H1 (cell line): ENCODE data around the gene PACSIN2. TPM values are rescaled to one million over a fixed set of nuclear protein-coding genes. Genes with fewer than 3 reads are reported as not detected.
A peak's percentile ranks its signal among the peaks of the same experiment; 100 is the strongest.

Experiments used
- CTCF ChIA-PET: fragments of 300-600 bp; sonication (Branson Sonifier 250); formaldehyde crosslinking; loops from one replicate; lab custom pipeline; 2021; ENCODE audit not compliant: partially characterized antibody; lab: Charles Lee
- POLR2A ChIA-PET: fragments of 300-600 bp; sonication (Branson Sonifier 250); formaldehyde crosslinking; loops from one replicate; lab custom pipeline; 2021; ENCODE audit warnings: inconsistent platforms; ENCODE audit not compliant: partially characterized antibody; lab: Charles Lee
- DNase-seq, 2 experiments: peaks; one replicate each; pipeline versions ENCODE4 v3.0.0 to v3.0.0-alpha.2; 2010 to 2022; ENCODE audit warnings: low spot score in 2 of 2, low read depth in 1 of 2, mixed read lengths in 1 of 2
- FAIRE-seq: peaks from 2 replicates; lab custom pipeline; 2011; peaks lifted over from hg19 to GRCh38; lab: Jason Lieb, UNC
- H2AFZ ChIP-seq: 2 replicates; pipeline ENCODE4 v1.8.1; 2012; ENCODE audit warnings: low read length, inconsistent platforms
- H2AK5ac ChIP-seq: 2 replicates; pipeline ENCODE4 v1.6.1; 2013; ENCODE audit warnings: low read depth, low read length
- H2BK120ac ChIP-seq: replicated peaks from 2 replicates; pipeline ENCODE3; 2013; ENCODE audit warnings: low read depth, low read length, inconsistent platforms
- H2BK12ac ChIP-seq: 2 replicates; pipeline ENCODE4 v1.6.1; 2013; ENCODE audit warnings: low read depth, low read length
- H2BK15ac ChIP-seq: 2 replicates; pipeline ENCODE4 v1.6.1; 2013; ENCODE audit warnings: low read length
- H2BK20ac ChIP-seq: 2 replicates; pipeline ENCODE4 v1.6.1; 2013; ENCODE audit warnings: low read length
- H2BK5ac ChIP-seq: 2 replicates; pipeline ENCODE4 v1.6.1; 2013; ENCODE audit warnings: low read depth, low read length
- H3K14ac ChIP-seq: 2 replicates; pipeline ENCODE4 v1.6.1; 2013; ENCODE audit warnings: inconsistent platforms; ENCODE audit not compliant: insufficient read length
- H3K18ac ChIP-seq: 2 replicates; pipeline ENCODE4 v1.6.1; 2013; ENCODE audit warnings: low read length; ENCODE audit errors: extremely low read depth
- H3K23ac ChIP-seq: 2 replicates; pipeline ENCODE4 v1.6.1; 2013; ENCODE audit warnings: inconsistent platforms; ENCODE audit not compliant: insufficient read length
- H3K23me2 ChIP-seq: 2 replicates; pipeline ENCODE4 v1.6.1; 2013; ENCODE audit warnings: low read depth, low read length
- H3K27ac ChIP-seq: 2 replicates; pipeline ENCODE4 v1.6.1; 2011; ENCODE audit warnings: low read depth, low read length, inconsistent platforms
- H3K27me3 ChIP-seq, 4 experiments: replicated peaks in 1 of 4; 1 replicate in 1 of 4; 2 replicates in 3 of 4; pipeline versions ENCODE4 v1.6.1 to v1.8.1; 2011 to 2013; ENCODE audit warnings: low read length in 3 of 4, mild to moderate bottlenecking in 3 of 4, inconsistent platforms in 2 of 4, mixed read lengths in 2 of 4, moderate library complexity in 1 of 4; ENCODE audit not compliant: control insufficient read depth in 3 of 4, insufficient read depth in 3 of 4; ENCODE audit errors: extremely low read depth in 1 of 4
- H3K36me3 ChIP-seq, 4 experiments: 2 replicates each; pipeline versions ENCODE4 v1.6.1 to v1.8.1; 2011 to 2013; ENCODE audit warnings: mild to moderate bottlenecking in 4 of 4, low read length in 3 of 4, moderate library complexity in 2 of 4, control low read depth in 1 of 4, inconsistent platforms in 1 of 4; ENCODE audit not compliant: insufficient read depth in 4 of 4, control insufficient read depth in 2 of 4
- H3K4ac ChIP-seq: replicated peaks from 2 replicates; pipeline ENCODE3; 2013; ENCODE audit warnings: low read length, low read depth, mixed read lengths, inconsistent platforms; ENCODE audit not compliant: insufficient read length
- H3K4me1 ChIP-seq, 4 experiments: replicated peaks in 1 of 4; 1 replicate in 1 of 4; 2 replicates in 3 of 4; pipeline versions ENCODE4 v1.6.1 to v1.8.1; 2011 to 2013; ENCODE audit warnings: low read length in 3 of 4, inconsistent platforms in 2 of 4, mixed read lengths in 1 of 4; ENCODE audit not compliant: insufficient read depth in 4 of 4, control insufficient read depth in 3 of 4
- H3K4me2 ChIP-seq, 2 experiments: 2 replicates each; pipeline versions ENCODE4 v1.6.1 to v1.8.1; 2011 to 2013; ENCODE audit warnings: low read depth in 2 of 2, low read length in 2 of 2, control low read depth in 1 of 2, inconsistent platforms in 1 of 2, mild to moderate bottlenecking in 1 of 2; ENCODE audit not compliant: insufficient read depth in 1 of 2
- H3K4me3 ChIP-seq, 4 experiments: fragments of 200-600, 300-600 bp in 1 of 4; sonication (generic), shearing (Covaris generic), sonication (Bioruptor Twin) in 1 of 4; 2 replicates each; pipeline versions ENCODE4 v1.5.1 to v1.8.1; 2011 to 2016; ENCODE audit warnings: low read length in 4 of 4, low read depth in 3 of 4, control low read depth in 2 of 4, inconsistent platforms in 2 of 4, mild to moderate bottlenecking in 2 of 4, mixed read lengths in 1 of 4, moderate library complexity in 1 of 4; ENCODE audit not compliant: insufficient read depth in 2 of 4; ENCODE audit errors: extremely low read depth in 1 of 4
- H3K56ac ChIP-seq: replicated peaks from 2 replicates; pipeline ENCODE3; 2013; ENCODE audit warnings: low read depth, mild to moderate bottlenecking, mixed read lengths, low read length, inconsistent platforms; ENCODE audit not compliant: insufficient read length
- H3K79me1 ChIP-seq: 2 replicates; pipeline ENCODE4 v1.6.1; 2013; ENCODE audit warnings: low read depth, low read length, control low read depth
- H3K79me2 ChIP-seq, 2 experiments: 2 replicates each; pipeline versions ENCODE4 v1.6.1 to v1.8.1; 2012 to 2013; ENCODE audit warnings: low read length in 2 of 2, mild to moderate bottlenecking in 2 of 2, inconsistent platforms in 1 of 2; ENCODE audit not compliant: insufficient read depth in 2 of 2, control insufficient read depth in 1 of 2
- H3K9ac ChIP-seq, 4 experiments: replicated peaks in 1 of 4; 1 replicate in 1 of 4; 2 replicates in 3 of 4; pipeline versions ENCODE4 v1.6.1 to v1.8.1; 2011 to 2013; ENCODE audit warnings: low read depth in 3 of 4, low read length in 3 of 4, control low read depth in 2 of 4, mild to moderate bottlenecking in 2 of 4, moderate library complexity in 2 of 4, inconsistent platforms in 1 of 4; ENCODE audit errors: extremely low read depth in 1 of 4
- H3K9me3 ChIP-seq, 2 experiments: 2 replicates each; pipeline versions ENCODE4 v1.6.1 to v1.8.1; 2012 to 2013; ENCODE audit warnings: mild to moderate bottlenecking in 2 of 2, moderate library complexity in 2 of 2, control low read depth in 1 of 2, inconsistent platforms in 1 of 2, low read depth in 1 of 2, low read length in 1 of 2, mixed read lengths in 1 of 2; ENCODE audit not compliant: insufficient read depth in 2 of 2
- H4K20me1 ChIP-seq, 2 experiments: replicated peaks in 1 of 2; 2 replicates each; pipeline versions ENCODE3 to v1.8.1; 2011 to 2013; ENCODE audit warnings: inconsistent platforms in 2 of 2, low read length in 2 of 2, mild to moderate bottlenecking in 1 of 2; ENCODE audit not compliant: insufficient read depth in 2 of 2, control insufficient read depth in 1 of 2
- H4K5ac ChIP-seq: 2 replicates; pipeline ENCODE4 v1.6.1; 2013; ENCODE audit warnings: low read length, low read depth, mixed read lengths, inconsistent platforms; ENCODE audit not compliant: insufficient read length
- H4K8ac ChIP-seq: 2 replicates; pipeline ENCODE4 v1.8.0; 2013; ENCODE audit warnings: mild to moderate bottlenecking, moderate library complexity, low read length, inconsistent platforms; ENCODE audit not compliant: insufficient read depth; ENCODE audit errors: extremely low read depth
- H4K91ac ChIP-seq: replicated peaks from 2 replicates; pipeline ENCODE3; 2013; ENCODE audit warnings: low read length, mixed read lengths, inconsistent platforms; ENCODE audit not compliant: insufficient read length
- ATF2 ChIP-seq: IDR thresholded peaks from 2 replicates; pipeline ENCODE4 v1.6.1; 2012; ENCODE audit warnings: low read length, inconsistent platforms
- BACH1 ChIP-seq: IDR thresholded peaks from 2 replicates; pipeline ENCODE4 v1.6.1; 2012; ENCODE audit warnings: low read length, improper control_type of control experiment
- CEBPB ChIP-seq: IDR thresholded peaks from 2 replicates; pipeline ENCODE4 v1.6.1; 2012; ENCODE audit warnings: low read depth, low read length
- CHD1 ChIP-seq: IDR thresholded peaks from 2 replicates; pipeline ENCODE4 v1.6.1; 2012; ENCODE audit warnings: low read depth, low read length, improper control_type of control experiment
- KDM1A ChIP-seq: fragments of 200-600, 300-600 bp; sonication (generic); IDR thresholded peaks from 2 replicates; pipeline ENCODE4 v1.7.1; 2016; ENCODE audit warnings: mild to moderate bottlenecking, low read length, borderline replicate concordance
- POLR2AphosphoS5 ChIP-seq: IDR thresholded peaks from 2 replicates; pipeline ENCODE4 v1.6.1; 2011; ENCODE audit warnings: low read depth, low read length
- SP2 ChIP-seq: IDR thresholded peaks from 2 replicates; pipeline ENCODE4 v1.6.1; 2012; ENCODE audit warnings: mild to moderate bottlenecking, low read length, inconsistent platforms
- SRF ChIP-seq: IDR thresholded peaks from 2 replicates; pipeline ENCODE4 v1.6.1; 2011; ENCODE audit warnings: mild to moderate bottlenecking, low read depth, low read length, moderate library complexity
- SUZ12 ChIP-seq: fragments of 200-600 bp; sonication (generic); IDR thresholded peaks from 2 replicates; pipeline ENCODE4 v1.6.1; 2012; ENCODE audit warnings: mild to moderate bottlenecking, inconsistent platforms, low read length, moderate library complexity, mixed read lengths
- TBP ChIP-seq: IDR thresholded peaks from 2 replicates; pipeline ENCODE4 v1.6.1; 2011; ENCODE audit warnings: low read depth, low read length, improper control_type of control experiment
- ZNF274 ChIP-seq: IDR thresholded peaks from 2 replicates; pipeline ENCODE4 v1.7.0; 2012; ENCODE audit warnings: low read length, borderline replicate concordance; ENCODE audit errors: extremely low read depth
- WGBS, 2 experiments: shearing (Covaris generic) in 1 of 2; methylation state at CpG; one replicate each; pipeline versions ENCODE4 v1.1.6 to v1.1.7; 2013 to 2015; ENCODE audit warnings: low lambda C conversion rate in 2 of 2, mixed read lengths in 2 of 2, inconsistent platforms in 1 of 2, low coverage in 1 of 2, missing lambda C conversion rate in 1 of 2; ENCODE audit not compliant: insufficient replicate concordance in 2 of 2, insufficient coverage in 1 of 2, insufficient read length in 1 of 2; ENCODE audit errors: extremely low coverage in 1 of 2, missing lambda C conversion rate in 1 of 2; 5-methylcytosine and 5-hydroxymethylcytosine counted together
- polyA plus RNA-seq, 7 experiments: library from polyadenylated mRNA; depleted of rRNA in 3 of 7; stranded (reverse) in 5 of 7; unstranded in 2 of 7; fragments of >200 nt in 5 of 7; fragments of 200-250 nt in 2 of 7; gene quantifications; 1 replicate in 5 of 7; 2 replicates in 1 of 7; 4 replicates in 1 of 7; pipeline versions ENCODE4 v1.2.1 to v1.2.3, GENCODE V29; 2011 to 2013; ENCODE audit warnings: missing spikeins in 2 of 7, mixed read lengths in 2 of 7
- total RNA-seq: library from RNA; stranded (reverse); fragmentation: NEBNext Ultra II Directional; extraction: Animal tissue kit (Norgen Biotek cat#: 25700); gene quantifications from 2 replicates; pipeline ENCODE4 v1.2.1, GENCODE V29; 2021

PACSIN2 gene
- total and polyA plus RNA-seq, 2 of the 8 experiments (the other 6 are each of a cell fraction or from before 2014, with no cell fraction given) = 44.8 to 64.2 TPM

- no peak overlapping the region for H3K4me3 ChIP-seq
- no peak overlapping the region for H4K5ac ChIP-seq
- no peak overlapping the region; the same call in 1 of the 2 replicates for H3K18ac ChIP-seq
- H2BK12ac ChIP-seq = no peak overlapping the region
- H3K79me1 ChIP-seq = peaks cover under 1% of the 10 kb centered on the region; the same call in 1 of the 2 replicates
- no peaks in the 10 kb centered on the region for H3K27me3 ChIP-seq
- H4K20me1 ChIP-seq = peaks cover 5 to 14% of the 10 kb centered on the region in 2 experiments
- H2BK20ac ChIP-seq = no peak overlapping the region
- no peak overlapping the region for H2AFZ ChIP-seq
- no peak overlapping the region for H3K56ac ChIP-seq
- no peak overlapping the region for H2BK120ac ChIP-seq
- no peak overlapping the region for H2BK15ac ChIP-seq
- FAIRE-seq (no peak), DNase-seq (no peak)
- peaks cover 0 to 8% of the 10 kb centered on the region in 2 experiments; a peak in 1 of 4 replicates for H3K79me2 ChIP-seq
- H3K23ac ChIP-seq = no peak overlapping the region
- no peaks in the 10 kb centered on the region for H3K4me1 ChIP-seq
- WGBS, 2 experiments = 93% methylated on average over 10 of the region's 10 CpGs; no CpG with 5 or more reads in 1 of the 2 experiments
- no peaks in the 10 kb centered on the region; the same call in 1 of the 2 replicates for H3K23me2 ChIP-seq
- H3K36me3 ChIP-seq = peaks cover 3 to 11% (median 9%) of the 10 kb centered on the region in 4 experiments; a peak in 5 of 8 replicates
- no peak overlapping the region for H2AK5ac ChIP-seq
- H3K4me2 ChIP-seq = no peak overlapping the region
- peak overlapping the region; percentile 23 for H3K4ac ChIP-seq
- H2BK5ac ChIP-seq = peak overlapping the region; percentile 52
- ChIA-PET CTCF (interaction anchor here (0.7 to 4.2 kb wide), 12 partner anchors 9 to 975 kb away, joined by 3 to 38 read pairs (median 4); no protein-coding TSS in a partner anchor), POLR2A (interaction anchor here (1.1 to 2.2 kb wide), 3 partner anchors 9 to 123 kb away, joined by 3 to 9 read pairs (median 4); partner anchors contain the start of gene PACSIN2)
- no peak overlapping the region for H3K14ac ChIP-seq
- peak overlapping the region; percentile 33; the same call in 1 of the 2 replicates for H3K27ac ChIP-seq
- H3K9me3 ChIP-seq = no peaks in the 10 kb centered on the region
- no peak overlapping the region for H4K91ac ChIP-seq
- H4K8ac ChIP-seq = no peak overlapping the region; the same call in 1 of the 2 replicates
- no peak overlapping the region for H3K9ac ChIP-seq
- TF ChIP-seq SUZ12 (no peak), ZNF274 (no peak), CEBPB (no peak), TBP (no peak), BACH1 (no peak), KDM1A (no peak), SP2 (no peak), CHD1 (no peak), SRF (no peak), POLR2AphosphoS5 (no peak), ATF2 (no peak)
Observed at GRCh38 chr22:42892571-42893316, 122.2 kb downstream of the PACSIN2 start.
